Measurements from ENCODE around the gene NME3. TPM values are rescaled to one million over a fixed set of nuclear protein-coding genes. Genes with fewer than 3 reads are reported as not detected.

The NME3 gene
- total and polyA plus RNA-seq, 10 of the 15 experiments (the other 5 are each of a cell fraction or from before 2014, with no cell fraction given): 0.61 to 55.5 (median 26.5) TPM

DNA sequence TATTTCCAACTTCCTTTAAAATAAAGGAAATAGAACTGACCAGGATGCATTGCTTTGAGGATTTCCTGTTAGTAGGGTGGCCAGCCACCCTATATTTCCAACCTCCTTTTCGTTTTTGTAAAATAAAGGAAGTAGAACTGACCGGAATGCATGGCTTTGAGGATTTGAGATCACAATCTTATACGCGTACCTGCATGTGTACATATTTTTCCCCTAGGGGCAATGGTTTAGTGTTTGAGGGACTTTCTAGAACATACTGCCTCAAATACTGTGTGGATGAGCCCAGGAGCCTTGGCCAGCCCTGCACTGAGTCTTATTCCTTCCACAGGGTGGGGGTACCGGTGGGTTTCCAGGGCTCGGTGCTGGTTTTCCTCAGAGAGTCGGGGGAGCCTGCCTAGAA, 39.7 kb downstream of the NME3 start:
- RAD21 ChIA-PET (ENCODE audit: unreplicated experiment): no interaction called here
- no peak for DNase-seq (ENCODE audit: low read depth, low spot score)
- TF ChIP-seq ASH2L (IDR thresholded peaks at IDR 0.05; ENCODE audit: borderline replicate concordance, low read depth): no peak
- TF ChIP-seq, protein P1, sequence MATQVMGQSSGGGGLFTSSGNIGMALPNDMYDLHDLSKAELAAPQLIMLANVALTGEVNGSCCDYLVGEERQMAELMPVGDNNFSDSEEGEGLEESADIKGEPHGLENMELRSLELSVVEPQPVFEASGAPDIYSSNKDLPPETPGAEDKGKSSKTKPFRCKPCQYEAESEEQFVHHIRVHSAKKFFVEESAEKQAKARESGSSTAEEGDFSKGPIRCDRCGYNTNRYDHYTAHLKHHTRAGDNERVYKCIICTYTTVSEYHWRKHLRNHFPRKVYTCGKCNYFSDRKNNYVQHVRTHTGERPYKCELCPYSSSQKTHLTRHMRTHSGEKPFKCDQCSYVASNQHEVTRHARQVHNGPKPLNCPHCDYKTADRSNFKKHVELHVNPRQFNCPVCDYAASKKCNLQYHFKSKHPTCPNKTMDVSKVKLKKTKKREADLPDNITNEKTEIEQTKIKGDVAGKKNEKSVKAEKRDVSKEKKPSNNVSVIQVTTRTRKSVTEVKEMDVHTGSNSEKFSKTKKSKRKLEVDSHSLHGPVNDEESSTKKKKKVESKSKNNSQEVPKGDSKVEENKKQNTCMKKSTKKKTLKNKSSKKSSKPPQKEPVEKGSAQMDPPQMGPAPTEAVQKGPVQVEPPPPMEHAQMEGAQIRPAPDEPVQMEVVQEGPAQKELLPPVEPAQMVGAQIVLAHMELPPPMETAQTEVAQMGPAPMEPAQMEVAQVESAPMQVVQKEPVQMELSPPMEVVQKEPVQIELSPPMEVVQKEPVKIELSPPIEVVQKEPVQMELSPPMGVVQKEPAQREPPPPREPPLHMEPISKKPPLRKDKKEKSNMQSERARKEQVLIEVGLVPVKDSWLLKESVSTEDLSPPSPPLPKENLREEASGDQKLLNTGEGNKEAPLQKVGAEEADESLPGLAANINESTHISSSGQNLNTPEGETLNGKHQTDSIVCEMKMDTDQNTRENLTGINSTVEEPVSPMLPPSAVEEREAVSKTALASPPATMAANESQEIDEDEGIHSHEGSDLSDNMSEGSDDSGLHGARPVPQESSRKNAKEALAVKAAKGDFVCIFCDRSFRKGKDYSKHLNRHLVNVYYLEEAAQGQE (IDR thresholded peaks at IDR 0.05; ENCODE audit: low read depth, low read length): no peak
- TF ChIP-seq TBL1XR1 (IDR thresholded peaks at IDR 0.05; ENCODE audit: low read depth, low read length): no peak
- TF ChIP-seq BRCA1 (IDR thresholded peaks at IDR 0.05; ENCODE audit: low read depth, low read length): no peak
- TF ChIP-seq FOXK2 (IDR thresholded peaks at IDR 0.05): no peak
- TF ChIP-seq MYC (IDR thresholded peaks at IDR 0.05; ENCODE audit: insufficient read depth, insufficient read length, insufficient replicate concordance, low read length, severe bottlenecking): no peak
- no peak for TF ChIP-seq EED (IDR thresholded peaks at IDR 0.05; ENCODE audit: low read depth)
- no TSS peak for BruUV-seq (replicated peaks)
- no peaks in the 10 kb centered on the region; the same call in 1 of the 2 replicates for H4K20me1 ChIP-seq (ENCODE audit: control insufficient read depth, insufficient read depth)
- no peak overlapping the region for H3K4me2 ChIP-seq (ENCODE audit: control insufficient read depth, insufficient read depth)
- FAIRE-seq: no peak
- H3K36me3 ChIP-seq (ENCODE audit: control insufficient read depth in 2 of 2, insufficient read depth in 2 of 2, low read length in 1 of 2): peaks cover 1 to 38% of the 10 kb centered on the region in 2 experiments
- H3K9me3 ChIP-seq (replicated peaks; ENCODE audit: control insufficient read depth, insufficient read depth, low read length): peaks cover 5% of the 10 kb centered on the region; the same call in 1 of the 3 replicates
- POLR2A ChIA-PET: no interaction called here
- H3K79me2 ChIP-seq (ENCODE audit: control insufficient read depth, insufficient read depth, low read length): no peaks in the 10 kb centered on the region; the same call in 1 of the 2 replicates
- H3K4me3 ChIP-seq: no peak overlapping the region
- in situ Hi-C loops (cut with MboI) (no loop called here), intact Hi-C loops (cut with micrococcal nuclease; ENCODE audit: unreplicated experiment) (no loop called here)
- no peaks in the 10 kb centered on the region for H3K27me3 ChIP-seq (replicated peaks in 1 of 2; ENCODE audit: control insufficient read depth in 2 of 2, insufficient read depth in 2 of 2, low read length in 1 of 2)
- WGBS (ENCODE audit: insufficient coverage, insufficient replicate concordance, low lambda C conversion rate, missing lambda C conversion rate): 69% methylated on average over 7 of the region's 7 CpGs
- CTCF ChIA-PET: no interaction called here
- H3K9ac ChIP-seq (ENCODE audit: control insufficient read depth, insufficient read depth, low read length): no peak overlapping the region
- ATAC-seq: no peak
- no peaks in the 10 kb centered on the region for H3K4me1 ChIP-seq (ENCODE audit: control insufficient read depth, insufficient read depth, low read length)
- SMC1A ChIA-PET (ENCODE audit: uncharacterized antibody, unreplicated experiment): no interaction called here
- H2AFZ ChIP-seq (ENCODE audit: control insufficient read depth, low read depth, low read length): no peak overlapping the region
- no peak overlapping the region for H3K27ac ChIP-seq (ENCODE audit: control insufficient read depth, insufficient read depth)

Measured in GM12878 (cell line).